ENCODE results near the gene MVB12B. TPM values are rescaled to one million over a fixed set of nuclear protein-coding genes. Genes with fewer than 3 reads are reported as not detected.

Gene MVB12B
- total RNA-seq, 4 donors from 2014 or later: 15.7 to 27.3 (median 22.7) TPM

DNA sequence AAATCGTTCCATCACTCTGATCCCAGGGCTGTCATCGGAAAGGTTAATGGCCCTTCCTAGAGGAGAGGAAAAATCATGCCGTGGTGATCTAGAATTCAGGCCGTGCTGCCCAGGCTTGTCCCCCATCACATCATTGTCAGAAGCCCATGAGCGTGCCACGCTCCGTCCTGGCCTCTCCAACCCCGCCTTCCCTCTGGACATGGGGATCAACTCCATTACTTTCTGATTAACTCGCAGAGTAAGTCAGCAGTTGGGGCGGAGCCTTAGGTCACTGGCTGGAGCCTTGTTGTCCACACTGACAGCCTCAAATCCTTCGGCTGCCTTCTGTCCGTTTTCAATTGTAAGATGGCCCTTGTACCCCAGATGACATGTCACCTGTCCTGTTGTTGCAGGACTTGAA, 75.0 kb downstream of the MVB12B start:
- peaks cover 0 to 10% (median 0%) of the 10 kb centered on the region in 4 donors for H3K4me1 ChIP-seq
- intact Hi-C loops (cut with DNase I; ENCODE audit: low total_unique reads) (no loop called here), in situ Hi-C loops (cut with MboI; ENCODE audit: low pct_ligation_motif_present in 1 of 4, low pct_unique_long_range_greater_than_20kb in 1 of 4, low sequenced_read_pairs in 3 of 4) (no loop called here)
- WGBS, 2 donors (ENCODE audit: low coverage in 1 of 2): 87 to 100% methylated on average over 1 to 12 of the region's 12 CpGs
- H3K9me3 ChIP-seq: no peaks in the 10 kb centered on the region
- no peak overlapping the region for H3K4me3 ChIP-seq
- H3K36me3 ChIP-seq: no peaks in the 10 kb centered on the region
- no peak for DNase-seq
- H3K27me3 ChIP-seq: no peaks in the 10 kb centered on the region
- TF ChIP-seq EP300 (IDR thresholded peaks at IDR 0.05; ENCODE audit: low read depth): no peak
- TF ChIP-seq POLR2AphosphoS5 (IDR thresholded peaks at IDR 0.05): no peak
- H3K27ac ChIP-seq: no peak overlapping the region

DNA sequence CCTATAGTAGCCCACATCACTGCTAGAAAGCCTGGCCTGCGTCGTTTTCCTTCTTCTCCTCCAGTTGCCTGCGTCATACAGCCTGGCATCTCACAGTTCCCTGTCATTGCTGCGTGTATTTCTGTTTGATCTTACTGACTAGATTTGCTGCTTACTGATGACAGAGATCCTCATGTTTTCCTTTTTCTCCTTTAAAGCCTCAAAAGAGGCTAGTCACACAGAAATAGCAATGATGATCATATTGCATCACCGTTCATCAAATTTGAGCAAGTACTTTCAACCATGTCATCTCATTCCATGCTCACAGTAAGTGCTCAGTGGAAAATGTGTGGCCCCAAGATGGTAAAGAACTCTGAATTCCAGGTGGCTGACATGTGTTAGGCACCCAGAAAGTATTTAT, 76.8 kb downstream of the MVB12B start:
- no peak for DNase-seq
- intact Hi-C loops (cut with DNase I; ENCODE audit: low total_unique reads) (no loop called here), in situ Hi-C loops (cut with MboI; ENCODE audit: low pct_ligation_motif_present in 1 of 4, low pct_unique_long_range_greater_than_20kb in 1 of 4, low sequenced_read_pairs in 3 of 4) (no loop called here)
- Histone ChIP-seq H3K4me1 (peaks cover 0 to under 1% (median 0%) of the 10 kb centered on the region in 4 donors), H3K4me3 (no peak overlapping the region), H3K9me3 (no peaks in the 10 kb centered on the region), H3K27ac (no peak overlapping the region), H3K27me3 (no peaks in the 10 kb centered on the region), H3K36me3 (no peaks in the 10 kb centered on the region)
- WGBS, 2 donors (ENCODE audit: low coverage in 1 of 2): 79 to 96% methylated on average over 3 to 5 of the region's 5 CpGs
- TF ChIP-seq, protein P1, sequence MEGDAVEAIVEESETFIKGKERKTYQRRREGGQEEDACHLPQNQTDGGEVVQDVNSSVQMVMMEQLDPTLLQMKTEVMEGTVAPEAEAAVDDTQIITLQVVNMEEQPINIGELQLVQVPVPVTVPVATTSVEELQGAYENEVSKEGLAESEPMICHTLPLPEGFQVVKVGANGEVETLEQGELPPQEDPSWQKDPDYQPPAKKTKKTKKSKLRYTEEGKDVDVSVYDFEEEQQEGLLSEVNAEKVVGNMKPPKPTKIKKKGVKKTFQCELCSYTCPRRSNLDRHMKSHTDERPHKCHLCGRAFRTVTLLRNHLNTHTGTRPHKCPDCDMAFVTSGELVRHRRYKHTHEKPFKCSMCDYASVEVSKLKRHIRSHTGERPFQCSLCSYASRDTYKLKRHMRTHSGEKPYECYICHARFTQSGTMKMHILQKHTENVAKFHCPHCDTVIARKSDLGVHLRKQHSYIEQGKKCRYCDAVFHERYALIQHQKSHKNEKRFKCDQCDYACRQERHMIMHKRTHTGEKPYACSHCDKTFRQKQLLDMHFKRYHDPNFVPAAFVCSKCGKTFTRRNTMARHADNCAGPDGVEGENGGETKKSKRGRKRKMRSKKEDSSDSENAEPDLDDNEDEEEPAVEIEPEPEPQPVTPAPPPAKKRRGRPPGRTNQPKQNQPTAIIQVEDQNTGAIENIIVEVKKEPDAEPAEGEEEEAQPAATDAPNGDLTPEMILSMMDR (IDR thresholded peaks at IDR 0.05): no peak
- TF ChIP-seq POLR2A (IDR thresholded peaks at IDR 0.05): no peak
- TF ChIP-seq POLR2AphosphoS5 (IDR thresholded peaks at IDR 0.05): no peak
- TF ChIP-seq EP300 (IDR thresholded peaks at IDR 0.05; ENCODE audit: low read depth): no peak

DNA sequence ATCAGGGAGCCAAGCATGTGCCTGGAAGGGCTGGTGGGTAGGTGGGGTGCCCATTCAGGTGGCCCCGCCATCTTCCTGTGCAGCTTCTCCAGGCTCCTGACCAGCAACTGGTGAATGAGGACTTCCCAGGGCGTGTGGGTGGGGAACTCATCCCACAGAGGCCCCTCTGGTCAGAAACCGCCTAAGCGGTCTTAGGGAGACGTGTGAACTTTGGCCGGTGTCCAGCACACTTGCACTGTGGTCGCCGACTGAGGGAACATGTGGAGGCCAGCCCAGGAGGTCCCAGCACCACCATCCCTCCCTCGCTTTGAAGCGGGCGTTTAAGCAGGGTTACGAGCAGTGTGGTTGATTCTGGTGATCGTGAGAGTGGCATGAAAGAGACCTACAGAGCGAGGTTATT, 77.8 kb downstream of the MVB12B start:
- H3K9me3 ChIP-seq: no peaks in the 10 kb centered on the region
- no peak overlapping the region for H3K4me3 ChIP-seq
- H3K27ac ChIP-seq: no peak overlapping the region
- peaks cover 0 to 3% (median 0%) of the 10 kb centered on the region in 4 donors for H3K36me3 ChIP-seq
- intact Hi-C loops (cut with DNase I; ENCODE audit: low total_unique reads): no loop called here
- DNase-seq: no peak
- WGBS, 2 donors (ENCODE audit: low coverage in 1 of 2): 86 to 92% methylated on average over 2 to 14 of the region's 14 CpGs
- in situ Hi-C loops (cut with MboI; ENCODE audit: low pct_ligation_motif_present in 1 of 4, low pct_unique_long_range_greater_than_20kb in 1 of 4, low sequenced_read_pairs in 3 of 4): no loop called here
- no peaks in the 10 kb centered on the region for H3K27me3 ChIP-seq
- TF ChIP-seq EP300 (IDR thresholded peaks at IDR 0.05; ENCODE audit: low read depth): no peak
- TF ChIP-seq, protein P1 (IDR thresholded peaks at IDR 0.05): no peak
- no peak for TF ChIP-seq POLR2AphosphoS5 (IDR thresholded peaks at IDR 0.05)
- TF ChIP-seq POLR2A (IDR thresholded peaks at IDR 0.05): no peak
- H3K4me1 ChIP-seq: no peaks in the 10 kb centered on the region

DNA sequence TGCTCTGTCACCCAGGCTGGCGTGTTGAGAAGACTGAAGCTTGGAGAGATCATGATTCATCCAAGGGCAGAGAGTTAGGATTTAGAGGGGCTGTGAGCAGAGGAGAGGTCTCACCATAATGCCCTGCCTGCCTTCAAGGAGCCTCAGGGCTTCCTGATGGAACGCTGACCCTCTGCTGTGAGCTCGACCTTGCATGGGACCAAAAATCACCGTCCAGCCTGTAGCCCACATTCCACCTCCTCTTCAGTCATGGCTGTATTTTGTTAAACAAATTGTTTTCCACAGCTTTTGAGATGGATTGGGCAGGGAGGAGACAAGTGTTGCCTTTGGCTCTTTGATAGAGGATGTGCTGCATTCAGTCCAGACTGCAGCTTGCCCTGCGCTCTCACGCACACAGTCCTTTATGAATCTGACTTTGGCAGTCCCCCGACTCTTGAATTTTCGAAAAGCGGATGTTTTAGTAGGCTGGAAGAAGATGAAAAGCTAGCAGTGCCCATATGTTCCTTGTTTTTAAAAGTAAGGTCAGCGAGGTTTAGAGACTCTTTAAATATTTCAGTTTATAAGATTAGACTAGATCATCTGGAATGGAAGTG, 79.5 kb downstream of the MVB12B start:
- no peak overlapping the region for H3K27ac ChIP-seq
- in situ Hi-C loops (cut with MboI; ENCODE audit: low pct_ligation_motif_present in 1 of 4, low pct_unique_long_range_greater_than_20kb in 1 of 4, low sequenced_read_pairs in 3 of 4): no loop called here

More for the DNA sequence above, 79.5 kb downstream of the MVB12B start:
- peaks cover 0 to 3% (median 0%) of the 10 kb centered on the region in 4 donors for H3K36me3 ChIP-seq
- no peaks in the 10 kb centered on the region for H3K4me1 ChIP-seq
- TF ChIP-seq POLR2AphosphoS5 (IDR thresholded peaks at IDR 0.05) (no peak), EP300 (IDR thresholded peaks at IDR 0.05; ENCODE audit: low read depth) (no peak), POLR2A (IDR thresholded peaks at IDR 0.05) (no peak)
- TF ChIP-seq, protein P1 (IDR thresholded peaks at IDR 0.05): no peak
- H3K4me3 ChIP-seq: no peak overlapping the region
- WGBS, 2 donors (ENCODE audit: low coverage in 1 of 2): 86 to 88% methylated on average over 6 to 10 of the region's 10 CpGs
- intact Hi-C loops (cut with DNase I; ENCODE audit: low total_unique reads): no loop called here
- no peak for DNase-seq
- no peaks in the 10 kb centered on the region for H3K9me3 ChIP-seq
- H3K27me3 ChIP-seq: no peaks in the 10 kb centered on the region
